Measurements from ENCODE around the gene TFDP1. TPM values are rescaled to one million over a fixed set of nuclear protein-coding genes. Genes with fewer than 3 reads are reported as not detected.

The TFDP1 gene
- polyA plus RNA-seq, 3 donors: 30.3 to 54.0 (median 37.6) TPM

DNA sequence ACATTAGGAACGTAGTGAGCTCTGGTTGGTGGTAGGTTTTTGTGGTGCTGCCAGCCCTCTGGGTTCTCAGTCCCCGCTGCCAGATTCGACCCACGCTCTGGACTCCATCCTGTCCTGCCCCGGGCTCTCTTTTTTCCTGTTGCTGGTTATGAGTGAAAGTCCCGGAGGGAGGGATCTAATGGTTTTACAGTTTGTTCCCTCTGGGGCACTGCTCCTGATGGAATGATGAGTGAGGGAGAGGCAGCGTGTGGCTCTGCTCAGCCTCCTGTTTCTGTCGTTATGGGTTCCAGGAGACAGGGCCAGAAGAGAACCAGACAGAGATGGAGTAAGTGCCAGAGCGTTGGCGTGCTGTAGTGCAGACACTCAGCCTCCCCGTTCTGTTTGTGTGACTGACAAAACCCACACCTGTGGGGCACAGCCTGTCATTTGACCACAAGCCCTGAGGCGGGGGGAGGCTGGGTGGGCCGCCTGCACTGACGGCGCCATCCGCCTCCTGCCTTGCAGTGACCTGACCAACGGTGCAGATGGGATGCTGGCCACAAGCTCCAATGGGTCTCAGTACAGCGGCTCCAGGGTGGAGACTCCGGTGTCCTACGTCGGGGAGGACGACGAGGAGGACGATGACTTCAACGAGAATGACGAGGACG, 55.2 kb downstream of the TFDP1 start:
- H4K20me1 ChIP-seq (ENCODE audit: insufficient read depth, low read length): no peaks in the 10 kb centered on the region
- Mint-ChIP-seq H3K4me1 (no peaks in the 10 kb centered on the region), H3K9me3 (peaks cover 33 to 61% (median 51%) of the 10 kb centered on the region in 7 donors), H3K36me3 (peaks cover 70 to 77% of the 10 kb centered on the region in 2 donors), H3K4me3 (no peak overlapping the region), H3K27me3 (ENCODE audit: low read depth in 3 of 3) (no peaks in the 10 kb centered on the region), H3K27ac (peak overlapping the region in 1 of 7 donors; percentile 50)
- no peak overlapping the region for H3K9ac ChIP-seq (ENCODE audit: insufficient read depth, low read length, poor library complexity, severe bottlenecking)
- H3K4me1 ChIP-seq (ENCODE audit: control insufficient read depth in 1 of 2, insufficient read depth in 2 of 2, low read length in 2 of 2): no peaks in the 10 kb centered on the region
- H3K4me2 ChIP-seq (replicated peaks; ENCODE audit: extremely low read depth, low read length, poor library complexity, severe bottlenecking): no peak overlapping the region
- H2AFZ ChIP-seq (ENCODE audit: insufficient read depth, low read depth, low read length, poor library complexity, severe bottlenecking): no peak overlapping the region
- intact Hi-C loops (cut with micrococcal nuclease): no loop called here
- WGBS (ENCODE audit: insufficient coverage): 96% methylated on average over 23 of the region's 27 CpGs
- no peak overlapping the region for H3K27ac ChIP-seq (ENCODE audit: low read depth in 1 of 2, low read length in 2 of 2)
- peaks cover 67 to 77% of the 10 kb centered on the region in 2 donors for H3K36me3 ChIP-seq (replicated peaks in 1 of 2; ENCODE audit: control insufficient read depth in 1 of 2, insufficient read depth in 2 of 2, low read length in 2 of 2)
- H3K79me2 ChIP-seq (ENCODE audit: insufficient read depth, low read length): no peaks in the 10 kb centered on the region
- no peak overlapping the region for H3K4me3 ChIP-seq (replicated peaks in 1 of 3; ENCODE audit: low read depth in 2 of 3, low read length in 3 of 3)
- H3K9me3 ChIP-seq (replicated peaks in 1 of 2; ENCODE audit: control insufficient read depth in 1 of 2, insufficient read depth in 1 of 2, low read length in 2 of 2): peaks cover 35 to 45% of the 10 kb centered on the region in 2 donors
- TF ChIP-seq, protein P1, sequence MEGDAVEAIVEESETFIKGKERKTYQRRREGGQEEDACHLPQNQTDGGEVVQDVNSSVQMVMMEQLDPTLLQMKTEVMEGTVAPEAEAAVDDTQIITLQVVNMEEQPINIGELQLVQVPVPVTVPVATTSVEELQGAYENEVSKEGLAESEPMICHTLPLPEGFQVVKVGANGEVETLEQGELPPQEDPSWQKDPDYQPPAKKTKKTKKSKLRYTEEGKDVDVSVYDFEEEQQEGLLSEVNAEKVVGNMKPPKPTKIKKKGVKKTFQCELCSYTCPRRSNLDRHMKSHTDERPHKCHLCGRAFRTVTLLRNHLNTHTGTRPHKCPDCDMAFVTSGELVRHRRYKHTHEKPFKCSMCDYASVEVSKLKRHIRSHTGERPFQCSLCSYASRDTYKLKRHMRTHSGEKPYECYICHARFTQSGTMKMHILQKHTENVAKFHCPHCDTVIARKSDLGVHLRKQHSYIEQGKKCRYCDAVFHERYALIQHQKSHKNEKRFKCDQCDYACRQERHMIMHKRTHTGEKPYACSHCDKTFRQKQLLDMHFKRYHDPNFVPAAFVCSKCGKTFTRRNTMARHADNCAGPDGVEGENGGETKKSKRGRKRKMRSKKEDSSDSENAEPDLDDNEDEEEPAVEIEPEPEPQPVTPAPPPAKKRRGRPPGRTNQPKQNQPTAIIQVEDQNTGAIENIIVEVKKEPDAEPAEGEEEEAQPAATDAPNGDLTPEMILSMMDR (IDR thresholded peaks at IDR 0.05): no peak
- no peaks in the 10 kb centered on the region for H3K27me3 ChIP-seq (ENCODE audit: control insufficient read depth in 2 of 2, insufficient read depth in 2 of 2, low read length in 2 of 2)
- no peak for DNase-seq

DNA sequence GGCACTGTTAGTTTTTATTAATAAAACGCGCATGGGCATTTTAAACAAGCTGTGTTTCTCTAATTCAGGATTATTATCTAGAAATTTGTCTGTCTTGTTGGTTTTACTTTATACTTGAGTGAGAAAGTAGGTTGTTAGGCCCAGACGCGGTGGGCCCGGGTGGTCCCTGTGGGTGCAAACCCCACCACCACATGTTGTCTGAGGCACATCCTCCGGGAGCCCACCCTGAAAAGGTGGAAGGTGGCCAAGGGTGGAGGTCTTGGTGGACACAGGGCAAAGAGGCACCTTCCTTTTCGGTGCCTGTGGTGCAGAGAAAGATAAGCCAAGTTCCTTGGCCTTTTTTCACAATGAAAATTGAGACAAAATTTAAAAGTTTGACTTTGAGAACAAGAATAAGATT, 56.9 kb downstream of the TFDP1 start:
- intact Hi-C loops (cut with micrococcal nuclease): no loop called here
- Histone ChIP-seq H3K36me3 (replicated peaks in 1 of 2; ENCODE audit: control insufficient read depth in 1 of 2, insufficient read depth in 2 of 2, low read length in 2 of 2) (peaks cover 51 to 60% of the 10 kb centered on the region in 2 donors), H3K9me3 (replicated peaks in 1 of 2; ENCODE audit: control insufficient read depth in 1 of 2, insufficient read depth in 1 of 2, low read length in 2 of 2) (peaks cover 50 to 51% of the 10 kb centered on the region in 2 donors), H4K20me1 (ENCODE audit: insufficient read depth, low read length) (no peaks in the 10 kb centered on the region), H3K9ac (ENCODE audit: insufficient read depth, low read length, poor library complexity, severe bottlenecking) (no peak overlapping the region), H3K79me2 (ENCODE audit: insufficient read depth, low read length) (no peaks in the 10 kb centered on the region), H3K4me2 (replicated peaks; ENCODE audit: extremely low read depth, low read length, poor library complexity, severe bottlenecking) (no peak overlapping the region), H3K4me1 (ENCODE audit: control insufficient read depth in 1 of 2, insufficient read depth in 2 of 2, low read length in 2 of 2) (no peaks in the 10 kb centered on the region), H3K27me3 (ENCODE audit: control insufficient read depth in 2 of 2, insufficient read depth in 2 of 2, low read length in 2 of 2) (no peaks in the 10 kb centered on the region), H2AFZ (ENCODE audit: insufficient read depth, low read depth, low read length, poor library complexity, severe bottlenecking) (no peak overlapping the region), H3K4me3 (replicated peaks in 1 of 3; ENCODE audit: low read depth in 2 of 3, low read length in 3 of 3) (no peak overlapping the region), H3K27ac (ENCODE audit: low read depth in 1 of 2, low read length in 2 of 2) (no peak overlapping the region)
- Mint-ChIP-seq H3K36me3 (peaks cover 55 to 60% of the 10 kb centered on the region in 2 donors), H3K27ac (peak overlapping the region in 1 of 7 donors; percentile 25), H3K27me3 (ENCODE audit: low read depth in 3 of 3) (no peaks in the 10 kb centered on the region), H3K4me1 (no peaks in the 10 kb centered on the region), H3K4me3 (no peak overlapping the region), H3K9me3 (peaks cover 45 to 68% (median 57%) of the 10 kb centered on the region in 7 donors)
- DNase-seq: no peak
- WGBS (ENCODE audit: insufficient coverage): 93% methylated on average over 3 of the region's 7 CpGs
- TF ChIP-seq, protein P1 (IDR thresholded peaks at IDR 0.05): no peak

All from CD14-positive monocyte (primary cell).